PC-3 (cell line): ENCODE results near the gene MYL11.

Source experiments
- CTCF ChIP-seq: fragments of 300-600 bp; sonication (generic); conservative IDR thresholded peaks from 2 replicates; pipeline ENCODE4 v1.5.1; 2017; ENCODE audit warnings: antibody characterized with exemption, low read depth, mild to moderate bottlenecking, low read length
- EZH2 ChIP-seq: fragments of 300-600 bp; sonication (generic); IDR thresholded peaks from one replicate; pipeline ENCODE4 v1.6.1; 2017; ENCODE audit warnings: antibody characterized with exemption, mild to moderate bottlenecking, low read length; ENCODE audit not compliant: unreplicated experiment

GRCh38 chr16:30407102-30407803 is 32.7 kb downstream of the MYL11 start, which contains the start of gene ZNF771:
- TF ChIP-seq EZH2, result no peak
- TF ChIP-seq CTCF, result no peak
